Activated B cell treated with CpG ODN at 0.5 μM for 24 hours (primary cell): Measurements from ENCODE around the gene OCIAD2. TPM values are rescaled to one million over a fixed set of nuclear protein-coding genes. Genes with fewer than 3 reads are reported as not detected.

Experiments
- ATAC-seq: fragments of 200-7000 bp; cut with Tn5 transposase; one replicate; pipeline ENCODE4 v1.10.0; 2021; ENCODE audit warnings: low read depth, mild to moderate bottlenecking, moderate library complexity
- CTCF ChIA-PET: fragments of 350-600 bp; sonication (Branson Sonifier 250); formaldehyde crosslinking; loops from one replicate; lab custom pipeline; 2021; ENCODE audit warnings: antibody characterized with exemption; lab: Charles Lee
- POLR2A ChIA-PET: fragments of 350-600 bp; sonication (Branson Sonifier 250); formaldehyde crosslinking; loops from one replicate; lab custom pipeline; 2021; ENCODE audit warnings: antibody characterized with exemption; lab: Charles Lee
- DNase-seq: peaks from one replicate; pipeline ENCODE4 v3.0.0; 2022
- H3K27ac Mint-ChIP-seq: one replicate; pipeline ENCODE4 v1.8.0; 2020; ENCODE audit warnings: mixed read lengths
- H3K27me3 Mint-ChIP-seq: one replicate; pipeline ENCODE4 v1.8.0; 2021; ENCODE audit warnings: mixed read lengths
- H3K36me3 Mint-ChIP-seq: one replicate; pipeline ENCODE4 v1.8.0; 2021; ENCODE audit warnings: low read depth, mixed read lengths
- H3K4me1 Mint-ChIP-seq: one replicate; pipeline ENCODE4 v1.8.0; 2021; ENCODE audit warnings: mixed read lengths
- H3K4me3 Mint-ChIP-seq: one replicate; pipeline ENCODE4 v1.8.0; 2020; ENCODE audit warnings: mild to moderate bottlenecking, mixed read lengths
- H3K9me3 Mint-ChIP-seq: one replicate; pipeline ENCODE4 v1.8.0; 2020; ENCODE audit warnings: mixed read lengths
- CTCF ChIP-seq: fragments of 200-600 bp; IDR thresholded peaks from one replicate; pipeline ENCODE4 v1.8.0; 2022; ENCODE audit warnings: antibody characterized with exemption, mild to moderate bottlenecking
- intact Hi-C: fragments of 100-400 bp; cut with micrococcal nuclease; formaldehyde crosslinking; loops from one replicate; pipeline ENCODE4 v1.15.1; 2024
- total RNA-seq: library from RNA; stranded (reverse); gene quantifications from 2 replicates; pipeline ENCODE4 v1.2.3, GENCODE V29; 2022

OCIAD2 gene
- total RNA-seq, 1 donor from 2014 or later, result 38.3 TPM

- TF ChIP-seq CTCF, result no peak
- Mint-ChIP-seq H3K27me3 (no peaks in the 10 kb centered on the region), H3K27ac (no peak overlapping the region), H3K9me3 (no peaks in the 10 kb centered on the region), H3K36me3 (peaks cover 2% of the 10 kb centered on the region), H3K4me3 (no peak overlapping the region), H3K4me1 (peaks cover 24% of the 10 kb centered on the region)
- ATAC-seq (no peak), DNase-seq (no peak)
- ChIA-PET CTCF (no interaction called here), POLR2A (no interaction called here)
- intact Hi-C loops, result loop anchor here (5.0 to 10.0 kb wide), 4 partner anchors 227 to 865 kb away; partner anchors contain the start of genes SLAIN2 and TEC
These were observed 3.1 kb upstream of the OCIAD2 start for GRCh38 chr4:48909697-48910096.

- POLR2A ChIA-PET, result no interaction called here
- Mint-ChIP-seq H3K27me3 (no peaks in the 10 kb centered on the region), H3K4me3 (no peak overlapping the region), H3K36me3 (peaks cover 8% of the 10 kb centered on the region), H3K9me3 (no peaks in the 10 kb centered on the region), H3K4me1 (peaks cover 28% of the 10 kb centered on the region), H3K27ac (no peak overlapping the region)
- ATAC-seq (no peak), DNase-seq (no peak)
- intact Hi-C loops, result loop anchor here (5.0 to 10.0 kb wide), 4 partner anchors 226 to 864 kb away; partner anchors contain the start of genes SLAIN2 and TEC
- no peak for TF ChIP-seq CTCF
- CTCF ChIA-PET, result no interaction called here
These were observed 2.1 kb upstream of the OCIAD2 start for GRCh38 chr4:48908687-48909086.

GRCh38 chr4:48907706-48908477 lies 1.3 kb upstream of the OCIAD2 start:
- H3K9me3 Mint-ChIP-seq, result no peaks in the 10 kb centered on the region
- ATAC-seq (no peak), DNase-seq (no peak)
- H3K4me1 Mint-ChIP-seq, result peaks cover 29% of the 10 kb centered on the region
- peak overlapping the region; percentile 97 for H3K4me3 Mint-ChIP-seq
- POLR2A ChIA-PET, result interaction anchor here (0.7 kb wide), 1 partner anchor 227 kb away, joined by 7 read pairs; no protein-coding TSS in a partner anchor
- H3K27ac Mint-ChIP-seq, result no peak overlapping the region
- H3K36me3 Mint-ChIP-seq, result peaks cover 11% of the 10 kb centered on the region
- TF ChIP-seq CTCF, result no peak
- H3K27me3 Mint-ChIP-seq, result no peaks in the 10 kb centered on the region
- intact Hi-C loops, result loop anchor here (2.0 to 10.0 kb wide), 5 partner anchors 55 to 863 kb away; partner anchors contain the start of genes SLAIN2 and TEC
- CTCF ChIA-PET, result interaction anchor here (2.4 kb wide), 1 partner anchor 329 kb away, joined by 25 read pairs; no protein-coding TSS in a partner anchor

- CTCF ChIA-PET, result interaction anchor here (2.4 kb wide), 1 partner anchor 327 kb away, joined by 25 read pairs; no protein-coding TSS in a partner anchor
- no peaks in the 10 kb centered on the region for H3K27me3 Mint-ChIP-seq
- POLR2A ChIA-PET, result interaction anchor here (0.6 to 1.4 kb wide), 2 partner anchors 125 to 208 kb away, joined by 5 to 17 read pairs; partner anchors contain the start of gene FRYL
- H3K36me3 Mint-ChIP-seq, result peaks cover 32% of the 10 kb centered on the region
- peak overlapping the region; percentile 97 for H3K4me3 Mint-ChIP-seq
- H3K27ac Mint-ChIP-seq, result peak overlapping the region; percentile 67
- H3K9me3 Mint-ChIP-seq, result no peaks in the 10 kb centered on the region
- no peak for DNase-seq
- TF ChIP-seq CTCF, result no peak
- no peak for ATAC-seq
- intact Hi-C loops, result loop anchor here (1.0 to 10.0 kb wide), 8 partner anchors 57 to 861 kb away; partner anchors contain the start of genes FRYL, OCIAD1, SLAIN2 and TEC
- H3K4me1 Mint-ChIP-seq, result peaks cover 29% of the 10 kb centered on the region
These were observed 1.1 kb downstream of the OCIAD2 start for GRCh38 chr4:48905363-48906015.
